GM19468 (cell line): Measurements from ENCODE around the gene ISLR.

Experiments used
- ATAC-seq: cut with Tn5 transposase; IDR thresholded peaks from one replicate; pipeline ENCODE4 v1.9.1; 2021; ENCODE audit warnings: mild to moderate bottlenecking, moderate library complexity, moderate number of reproducible peaks; ENCODE audit not compliant: unreplicated experiment; ENCODE audit errors: extremely low read depth

The ISLR gene

GRCh38 chr15:74191798-74192197 is 18.3 kb downstream of the ISLR start:
- no peak for ATAC-seq

DNA sequence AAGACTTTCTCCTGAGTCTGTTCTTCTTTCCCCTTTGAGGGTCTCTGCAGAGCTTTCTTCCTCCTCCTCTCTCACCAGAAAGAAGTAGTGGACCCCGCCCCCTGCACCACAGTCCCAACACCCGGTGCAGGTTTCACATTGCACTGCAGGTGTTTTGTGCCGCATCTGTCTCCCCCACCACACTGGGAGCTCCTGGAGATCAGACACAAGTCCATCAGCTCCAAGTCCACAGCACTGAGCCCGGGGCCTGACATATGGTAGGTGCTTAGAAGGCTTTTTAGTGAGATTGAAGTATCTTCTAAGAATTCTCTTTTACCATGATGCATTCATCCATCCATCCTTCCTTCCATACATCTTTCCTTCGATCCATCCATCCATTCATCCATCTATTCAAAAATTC is 19.2 kb downstream of the ISLR start:
- no peak for ATAC-seq

GRCh38 chr15:74193299-74193718 is 19.8 kb downstream of the ISLR start:
- ATAC-seq = no peak

- ATAC-seq = no peak
These were observed 20.4 kb downstream of the ISLR start for GRCh38 chr15:74193905-74194304.

DNA sequence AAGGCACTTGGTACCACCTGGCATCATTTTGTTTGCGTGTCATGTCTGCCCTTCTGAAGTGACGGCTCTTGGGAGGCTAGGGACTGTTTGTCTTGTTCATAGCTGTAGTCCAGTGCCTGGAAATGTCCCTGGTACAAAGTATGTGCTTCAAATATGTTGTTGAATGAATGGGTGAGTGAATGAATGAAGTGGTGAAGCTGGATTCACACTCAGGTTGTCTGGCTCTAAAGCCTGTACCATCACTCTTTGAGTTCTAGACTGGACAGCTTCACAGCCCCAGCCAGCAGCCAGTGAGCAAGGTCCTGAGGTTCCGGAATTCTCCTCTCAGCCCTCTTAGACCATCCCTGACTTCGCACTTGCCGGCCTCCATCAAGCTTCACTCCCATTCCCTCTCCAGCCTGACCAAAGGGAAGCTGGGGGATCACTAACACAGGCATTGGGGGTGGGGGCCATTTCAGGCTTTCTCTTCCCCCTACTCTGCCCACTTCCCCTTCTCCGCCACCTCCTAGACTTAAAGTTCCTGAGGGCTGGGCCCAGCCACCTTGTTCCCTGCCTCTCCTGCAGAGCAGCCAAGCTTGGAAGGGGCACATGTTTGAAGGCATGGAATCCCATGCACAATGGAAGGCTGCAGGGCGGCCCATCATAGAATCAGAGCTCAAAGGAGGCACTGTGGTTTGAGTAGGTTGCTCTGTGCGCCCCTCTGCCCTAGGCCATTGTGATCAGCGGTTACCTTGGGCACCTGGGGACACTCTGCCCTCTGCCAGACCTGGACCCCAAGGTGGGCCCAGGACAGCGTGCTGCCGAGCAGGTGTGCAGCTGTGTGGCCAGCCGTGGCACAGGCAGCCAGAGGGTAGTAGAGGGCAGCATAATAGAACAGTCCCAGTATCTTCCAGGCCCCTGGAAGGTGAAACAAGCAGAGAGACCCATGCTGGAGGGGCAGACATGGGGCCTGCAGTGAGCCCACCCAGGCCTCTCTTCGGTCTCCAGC is 21.4 kb downstream of the ISLR start:
- ATAC-seq = no peak

- ATAC-seq = no peak
These were observed 22.7 kb downstream of the ISLR start for GRCh38 chr15:74196175-74196574.

GRCh38 chr15:74197176-74197965 is 23.9 kb downstream of the ISLR start:
- ATAC-seq = no peak

- no peak for ATAC-seq
These were observed 25.8 kb downstream of the ISLR start for GRCh38 chr15:74199297-74199652.

- ATAC-seq = no peak
These were observed 26.9 kb downstream of the ISLR start for GRCh38 chr15:74200412-74200815.

DNA sequence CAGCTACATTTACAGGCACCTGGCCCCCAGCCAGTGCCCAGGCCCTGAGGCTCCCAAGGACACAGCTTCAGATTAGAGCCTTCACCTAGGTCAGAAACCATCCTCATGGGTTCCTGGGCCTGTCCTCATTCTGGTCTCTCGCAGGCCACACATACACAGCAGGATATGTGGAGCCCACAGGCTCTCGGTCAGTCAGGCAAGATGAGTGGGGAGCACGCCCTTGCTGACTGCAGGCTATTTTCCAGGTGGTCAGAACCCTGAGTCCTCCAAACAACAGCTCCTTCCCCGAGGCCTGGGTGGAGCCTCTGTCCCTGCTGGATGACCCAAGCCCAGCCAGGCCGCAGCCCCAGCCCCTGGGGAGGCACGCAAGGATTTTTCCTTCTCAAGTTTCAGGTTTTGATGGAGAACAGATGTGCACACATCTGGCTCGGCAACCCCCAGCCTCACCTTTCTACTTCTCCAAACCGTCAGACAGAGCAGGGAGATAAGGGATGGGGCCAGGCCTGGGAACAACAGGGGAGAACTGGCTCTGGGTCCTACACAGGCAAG is 27.4 kb downstream of the ISLR start:
- ATAC-seq = no peak

DNA sequence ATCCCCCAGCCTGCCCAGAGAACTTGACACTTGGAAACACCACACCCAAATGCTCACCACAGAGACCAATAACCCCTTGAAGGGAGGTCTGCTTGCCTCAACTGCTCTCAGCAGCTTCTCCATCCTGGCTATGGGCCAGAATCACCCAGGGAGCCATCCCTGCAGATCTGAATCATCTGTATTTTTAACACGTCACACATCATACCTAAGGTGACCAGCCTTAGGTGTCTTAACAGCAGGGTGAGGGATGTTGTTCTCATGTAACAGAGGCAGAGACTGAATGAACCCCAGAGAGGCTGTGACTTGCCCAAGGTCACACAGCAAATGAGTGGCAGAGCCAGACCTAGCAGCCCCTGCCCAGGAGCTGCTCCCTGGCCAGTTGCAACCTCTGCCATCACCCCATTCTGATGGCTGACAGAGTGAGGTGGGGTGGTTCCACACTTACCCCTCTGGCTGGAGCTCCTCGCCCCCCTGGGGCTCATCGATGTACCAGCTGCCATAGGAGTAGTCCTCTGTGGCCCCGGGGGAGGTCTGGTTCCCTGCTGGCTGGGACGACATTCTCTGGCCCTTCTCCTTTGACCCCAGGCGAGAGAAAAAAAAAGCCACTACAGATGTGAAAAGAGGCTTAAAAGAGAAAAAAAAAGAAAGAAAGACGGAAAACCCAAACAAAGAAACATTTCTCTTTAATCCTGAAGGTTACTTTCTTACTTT is 28.4 kb downstream of the ISLR start:
- ATAC-seq = no peak

DNA sequence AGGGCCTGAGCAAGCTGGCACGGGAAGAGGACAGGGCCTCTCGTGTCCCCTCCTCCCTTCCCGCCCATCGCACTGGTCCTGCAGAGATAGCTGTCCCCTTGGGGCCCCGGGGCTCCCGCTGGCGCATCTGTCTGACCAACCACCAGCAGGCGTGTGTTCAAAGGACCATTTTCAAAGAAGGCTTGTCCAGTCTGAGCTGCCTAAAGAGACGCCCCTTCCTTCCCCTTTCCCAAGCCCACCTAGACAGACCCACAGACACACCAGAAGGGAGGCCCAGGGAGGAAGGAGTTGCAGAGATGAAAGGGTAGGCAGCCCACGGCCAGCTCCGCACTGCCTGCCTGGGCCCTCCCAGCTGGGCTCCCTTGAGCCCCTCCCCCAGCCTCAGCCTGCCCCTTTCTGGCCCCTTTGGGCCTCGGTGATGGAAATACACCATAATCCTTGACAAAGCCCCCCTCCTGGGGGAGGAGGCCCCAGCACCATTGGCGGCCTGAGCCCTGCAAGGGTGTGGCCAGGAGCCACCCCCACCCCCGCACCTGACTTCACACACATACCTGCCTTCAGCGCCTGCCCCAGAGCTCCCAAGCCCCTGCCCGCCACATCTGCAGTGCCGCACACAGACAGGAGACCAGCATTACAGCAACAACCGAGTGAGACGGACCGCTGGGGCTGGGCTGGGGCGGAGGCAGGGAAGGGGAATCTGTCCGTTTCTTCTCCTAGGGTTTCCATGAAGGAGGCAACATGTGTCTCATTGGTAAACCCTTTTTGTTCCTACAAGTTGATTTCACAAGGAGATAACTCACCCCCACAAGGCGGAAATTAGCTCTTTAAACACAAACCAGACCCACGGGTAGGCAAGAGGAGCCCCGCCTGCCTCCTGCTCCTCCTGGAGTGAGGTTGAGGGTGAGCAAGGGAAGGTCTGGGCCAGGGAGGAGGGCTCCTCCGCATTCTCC is 29.2 kb downstream of the ISLR start, which contains the start of gene STRA6:
Gene STRA6, minus strand, starts transcription at position 336 of the 950 bp plus-strand sequence. CDS start 520 bp downstream, outside the sequence.
- no peak for ATAC-seq

DNA sequence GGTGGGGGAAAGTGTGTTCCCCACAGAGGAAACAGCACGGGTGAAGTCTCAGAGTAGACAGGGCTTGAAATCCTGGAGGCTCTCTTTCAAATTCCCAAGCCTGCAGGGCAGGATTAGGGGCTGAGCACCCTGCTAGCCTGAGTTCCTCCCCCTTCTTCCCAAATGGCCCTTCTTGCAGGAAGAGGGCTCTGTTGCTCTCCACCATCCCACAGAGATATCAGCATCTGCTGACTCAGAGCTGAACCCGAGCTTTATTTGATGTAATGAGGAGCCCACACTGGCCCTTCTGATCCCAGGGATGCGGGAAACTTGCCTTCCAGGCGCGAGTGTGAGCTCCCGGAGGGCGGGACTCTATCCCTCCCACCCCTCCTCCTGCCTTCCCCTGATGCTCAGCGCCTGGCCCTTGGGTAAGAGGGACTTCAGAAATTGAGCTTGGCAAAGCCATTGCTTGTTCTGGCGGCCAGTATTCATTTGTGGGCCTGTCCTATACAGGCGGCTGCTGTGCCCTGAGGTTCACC is 30.5 kb downstream of the ISLR start:
- ATAC-seq = no peak

DNA sequence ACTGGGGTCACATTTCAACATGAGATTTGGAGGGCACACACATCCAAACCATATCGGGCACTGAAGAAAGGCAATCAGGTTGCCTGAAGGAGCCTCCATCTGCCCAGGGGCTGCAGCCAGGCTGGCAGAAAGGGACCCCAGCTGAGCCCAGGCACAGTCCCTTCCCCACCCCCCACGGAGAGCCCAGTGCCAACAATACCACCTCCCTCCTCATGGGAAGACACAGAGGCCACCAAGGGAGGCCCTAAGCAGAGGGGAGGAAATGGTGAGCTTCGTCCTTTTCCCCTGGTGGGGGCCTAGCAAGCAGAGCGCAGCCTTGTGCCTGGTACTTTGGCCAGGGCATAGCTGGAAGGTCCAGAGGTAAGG is 32.1 kb downstream of the ISLR start:
- ATAC-seq = no peak

- no peak for ATAC-seq
These were observed 33.3 kb downstream of the ISLR start for GRCh38 chr15:74206801-74207281.

DNA sequence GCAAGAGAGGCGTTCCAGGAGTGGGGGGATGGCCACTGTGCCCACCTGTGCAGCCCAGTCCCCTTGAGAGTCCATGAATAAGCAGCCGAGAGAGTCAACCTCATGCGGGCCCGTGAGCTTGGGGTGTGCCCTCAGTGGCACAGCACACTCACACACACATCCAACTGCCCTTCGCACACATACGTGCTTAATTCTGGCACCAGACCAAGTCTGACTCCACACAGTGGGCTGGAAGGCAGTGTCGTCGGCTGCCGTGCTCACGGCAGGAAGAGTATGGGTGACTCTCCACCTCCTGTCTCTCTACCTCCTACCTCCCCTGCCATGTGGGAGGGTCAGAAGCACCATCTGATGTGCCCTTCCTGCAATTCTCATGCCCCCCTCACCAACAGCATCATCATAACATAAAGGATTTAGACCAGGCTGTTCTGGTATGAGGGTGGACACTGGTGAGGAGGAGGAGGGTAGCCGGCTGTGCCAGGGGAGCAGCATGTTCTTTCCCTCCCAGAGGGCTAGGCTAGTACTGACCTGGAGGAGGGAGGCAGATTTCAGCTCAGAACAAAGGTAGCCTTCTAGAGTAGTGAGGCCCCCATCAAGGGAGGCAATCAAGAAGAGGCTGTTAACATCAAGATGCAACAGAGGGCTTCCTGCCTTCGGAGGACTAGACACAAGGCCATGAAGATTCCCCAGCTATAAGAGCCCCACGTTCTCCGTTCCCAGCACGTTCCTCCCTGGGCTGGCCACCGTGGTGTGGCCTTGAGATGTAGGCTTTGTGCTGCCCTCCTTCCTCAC is 34.3 kb downstream of the ISLR start:
- no peak for ATAC-seq

DNA sequence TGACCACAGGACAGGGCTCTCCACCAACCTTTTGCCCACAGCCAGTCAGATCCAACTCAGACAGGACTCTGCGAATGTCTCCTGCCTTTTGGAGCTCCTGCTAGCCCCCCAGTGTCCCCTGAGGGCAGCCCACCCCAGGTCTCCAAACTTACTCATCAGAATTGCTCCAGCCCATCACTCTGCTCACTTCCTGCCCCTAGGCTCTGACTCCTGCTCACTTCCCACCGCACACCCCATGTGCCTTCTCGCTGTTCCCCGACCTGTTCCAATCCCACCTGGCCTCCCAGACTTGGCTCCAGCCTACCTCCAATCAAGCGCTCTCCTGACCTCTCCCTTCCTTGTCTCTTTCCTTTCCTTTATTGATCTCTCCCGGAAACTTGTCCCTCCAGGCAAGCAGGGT is 35.0 kb downstream of the ISLR start:
- ATAC-seq = no peak
